HG03039 (cell line): ENCODE measurements around the gene ZNF66.
A peak's percentile ranks its signal among the peaks of the same experiment; 100 is the strongest.
"Not testable (repeated sequence)": the region's sequence is repeated elsewhere in the genome, so short reads cannot be mapped to it uniquely, and the experiment has no call there.

Experiments used
- ATAC-seq: cut with Tn5 transposase; IDR thresholded peaks from one replicate; pipeline ENCODE4 v1.9.1; 2021; ENCODE audit warnings: mild to moderate bottlenecking, moderate library complexity; ENCODE audit not compliant: unreplicated experiment

The ZNF66 gene

GRCh38 chr19:20776083-20777076, at the start of gene ZNF66:
Gene ZNF66, plus strand, starts transcription at chr19:20776304. Its CDS starts 144 bp downstream, at chr19:20776448.
- peak; percentile 95 for ATAC-seq

GRCh38 chr19:20750169-20750568, 25.9 kb upstream of the ZNF66 start:
- ATAC-seq, result not testable (repeated sequence)

GRCh38 chr19:20752291-20752690, 23.8 kb upstream of the ZNF66 start:
- not testable (repeated sequence) for ATAC-seq

- ATAC-seq, result not testable (repeated sequence)
These were observed 6.8 kb upstream of the ZNF66 start for GRCh38 chr19:20769225-20769736.

- no peak for ATAC-seq
These were observed 11.7 kb downstream of the ZNF66 start for GRCh38 chr19:20787786-20788185.

GRCh38 chr19:20791806-20792205, 15.7 kb downstream of the ZNF66 start:
- ATAC-seq, result no peak

- not testable (repeated sequence) for ATAC-seq
These were observed 30.5 kb downstream of the ZNF66 start for GRCh38 chr19:20806311-20807262.

GRCh38 chr19:20840371-20840770, 64.3 kb downstream of the ZNF66 start:
- no peak for ATAC-seq
